Upper lobe of left lung (tissue), 4 donors: Measurements from ENCODE around the gene ST8SIA2.
"Not testable (repeated sequence)": the region's sequence is repeated elsewhere in the genome, so short reads cannot be mapped to it uniquely, and the experiment has no call there.

ENCODE experiments used
- POLR2A ChIP-seq, 4 donors: fragments of 450-650 bp; IDR thresholded peaks; one replicate each; pipeline ENCODE4 v1.5.1; 2016 to 2017; ENCODE audit warnings: antibody characterized with exemption in 4 of 4, mild to moderate bottlenecking in 2 of 4
- TF ChIP-seq, protein P1 (sequence below), 6 experiments: fragments of 450-650 bp in 4 of 6; fragments of 200-600 bp in 2 of 6; sonication (generic) in 2 of 6; IDR thresholded peaks; one replicate each; pipeline ENCODE4 v1.5.1; 2016 to 2019; ENCODE audit warnings: antibody characterized with exemption in 6 of 6

DNA sequence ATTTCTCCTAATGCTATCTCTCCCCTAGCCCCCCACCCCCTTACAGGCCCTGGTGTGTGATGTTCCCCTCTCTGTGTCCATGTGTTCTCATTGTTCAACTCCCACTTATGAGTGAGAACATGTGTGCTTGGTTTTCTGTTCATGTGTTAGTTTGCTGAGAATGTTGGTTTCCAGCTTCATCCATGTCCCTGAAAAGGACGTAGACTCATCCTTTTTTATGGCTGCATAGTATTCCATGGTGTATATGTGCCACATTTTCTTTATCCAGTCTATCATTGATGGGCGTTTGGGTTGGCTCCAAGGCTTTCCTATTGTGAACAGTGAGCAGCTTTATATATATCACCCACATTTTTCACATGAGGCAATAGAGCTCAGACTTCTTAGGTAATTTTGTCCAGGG is 86.0 kb downstream of the ST8SIA2 start:
- TF ChIP-seq, protein P1, sequence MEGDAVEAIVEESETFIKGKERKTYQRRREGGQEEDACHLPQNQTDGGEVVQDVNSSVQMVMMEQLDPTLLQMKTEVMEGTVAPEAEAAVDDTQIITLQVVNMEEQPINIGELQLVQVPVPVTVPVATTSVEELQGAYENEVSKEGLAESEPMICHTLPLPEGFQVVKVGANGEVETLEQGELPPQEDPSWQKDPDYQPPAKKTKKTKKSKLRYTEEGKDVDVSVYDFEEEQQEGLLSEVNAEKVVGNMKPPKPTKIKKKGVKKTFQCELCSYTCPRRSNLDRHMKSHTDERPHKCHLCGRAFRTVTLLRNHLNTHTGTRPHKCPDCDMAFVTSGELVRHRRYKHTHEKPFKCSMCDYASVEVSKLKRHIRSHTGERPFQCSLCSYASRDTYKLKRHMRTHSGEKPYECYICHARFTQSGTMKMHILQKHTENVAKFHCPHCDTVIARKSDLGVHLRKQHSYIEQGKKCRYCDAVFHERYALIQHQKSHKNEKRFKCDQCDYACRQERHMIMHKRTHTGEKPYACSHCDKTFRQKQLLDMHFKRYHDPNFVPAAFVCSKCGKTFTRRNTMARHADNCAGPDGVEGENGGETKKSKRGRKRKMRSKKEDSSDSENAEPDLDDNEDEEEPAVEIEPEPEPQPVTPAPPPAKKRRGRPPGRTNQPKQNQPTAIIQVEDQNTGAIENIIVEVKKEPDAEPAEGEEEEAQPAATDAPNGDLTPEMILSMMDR (IDR thresholded peaks at IDR 0.05), result not testable (repeated sequence)
- not testable (repeated sequence) for TF ChIP-seq POLR2A (IDR thresholded peaks at IDR 0.05)
